GM20000 (cell line): ENCODE results near the gene ZRANB1.

Experiments used
- DNase-seq: peaks from one replicate; pipeline ENCODE4 v3.0.0; 2012; ENCODE audit warnings: low spot score
- TF ChIP-seq, protein P1 (sequence below): IDR thresholded peaks from 2 replicates; pipeline ENCODE4 v1.5.1; 2012; ENCODE audit warnings: mild to moderate bottlenecking, control low read depth; ENCODE audit errors: extremely low read depth, missing control alignments

ZRANB1 gene

DNA sequence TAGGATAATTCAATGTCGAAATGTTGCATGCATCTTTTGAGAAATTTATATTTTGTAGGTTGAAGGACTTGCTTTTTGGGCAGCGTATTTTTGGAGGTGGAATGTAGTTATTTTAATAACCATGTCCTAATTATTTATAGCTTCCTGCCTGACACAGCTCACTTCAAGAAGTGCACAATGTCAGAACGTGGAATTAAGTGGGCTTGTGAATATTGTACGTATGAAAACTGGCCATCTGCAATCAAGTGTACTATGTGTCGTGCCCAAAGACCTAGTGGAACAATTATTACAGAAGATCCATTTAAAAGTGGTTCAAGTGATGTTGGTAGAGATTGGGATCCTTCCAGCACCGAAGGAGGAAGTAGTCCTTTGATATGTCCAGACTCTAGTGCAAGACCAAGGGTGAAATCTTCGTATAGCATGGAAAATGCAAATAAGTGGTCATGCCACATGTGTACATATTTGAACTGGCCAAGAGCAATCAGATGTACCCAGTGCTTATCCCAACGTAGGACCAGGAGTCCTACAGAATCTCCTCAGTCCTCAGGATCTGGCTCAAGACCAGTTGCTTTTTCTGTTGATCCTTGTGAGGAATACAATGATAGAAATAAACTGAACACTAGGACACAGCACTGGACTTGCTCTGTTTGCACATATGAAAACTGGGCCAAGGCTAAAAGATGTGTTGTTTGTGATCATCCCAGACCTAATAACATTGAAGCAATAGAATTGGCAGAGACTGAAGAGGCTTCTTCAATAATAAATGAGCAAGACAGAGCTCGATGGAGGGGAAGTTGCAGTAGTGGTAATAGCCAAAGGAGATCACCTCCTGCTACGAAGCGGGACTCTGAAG is 620 bp downstream of the ZRANB1 start:
- TF ChIP-seq, protein P1, sequence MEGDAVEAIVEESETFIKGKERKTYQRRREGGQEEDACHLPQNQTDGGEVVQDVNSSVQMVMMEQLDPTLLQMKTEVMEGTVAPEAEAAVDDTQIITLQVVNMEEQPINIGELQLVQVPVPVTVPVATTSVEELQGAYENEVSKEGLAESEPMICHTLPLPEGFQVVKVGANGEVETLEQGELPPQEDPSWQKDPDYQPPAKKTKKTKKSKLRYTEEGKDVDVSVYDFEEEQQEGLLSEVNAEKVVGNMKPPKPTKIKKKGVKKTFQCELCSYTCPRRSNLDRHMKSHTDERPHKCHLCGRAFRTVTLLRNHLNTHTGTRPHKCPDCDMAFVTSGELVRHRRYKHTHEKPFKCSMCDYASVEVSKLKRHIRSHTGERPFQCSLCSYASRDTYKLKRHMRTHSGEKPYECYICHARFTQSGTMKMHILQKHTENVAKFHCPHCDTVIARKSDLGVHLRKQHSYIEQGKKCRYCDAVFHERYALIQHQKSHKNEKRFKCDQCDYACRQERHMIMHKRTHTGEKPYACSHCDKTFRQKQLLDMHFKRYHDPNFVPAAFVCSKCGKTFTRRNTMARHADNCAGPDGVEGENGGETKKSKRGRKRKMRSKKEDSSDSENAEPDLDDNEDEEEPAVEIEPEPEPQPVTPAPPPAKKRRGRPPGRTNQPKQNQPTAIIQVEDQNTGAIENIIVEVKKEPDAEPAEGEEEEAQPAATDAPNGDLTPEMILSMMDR: no peak

DNA sequence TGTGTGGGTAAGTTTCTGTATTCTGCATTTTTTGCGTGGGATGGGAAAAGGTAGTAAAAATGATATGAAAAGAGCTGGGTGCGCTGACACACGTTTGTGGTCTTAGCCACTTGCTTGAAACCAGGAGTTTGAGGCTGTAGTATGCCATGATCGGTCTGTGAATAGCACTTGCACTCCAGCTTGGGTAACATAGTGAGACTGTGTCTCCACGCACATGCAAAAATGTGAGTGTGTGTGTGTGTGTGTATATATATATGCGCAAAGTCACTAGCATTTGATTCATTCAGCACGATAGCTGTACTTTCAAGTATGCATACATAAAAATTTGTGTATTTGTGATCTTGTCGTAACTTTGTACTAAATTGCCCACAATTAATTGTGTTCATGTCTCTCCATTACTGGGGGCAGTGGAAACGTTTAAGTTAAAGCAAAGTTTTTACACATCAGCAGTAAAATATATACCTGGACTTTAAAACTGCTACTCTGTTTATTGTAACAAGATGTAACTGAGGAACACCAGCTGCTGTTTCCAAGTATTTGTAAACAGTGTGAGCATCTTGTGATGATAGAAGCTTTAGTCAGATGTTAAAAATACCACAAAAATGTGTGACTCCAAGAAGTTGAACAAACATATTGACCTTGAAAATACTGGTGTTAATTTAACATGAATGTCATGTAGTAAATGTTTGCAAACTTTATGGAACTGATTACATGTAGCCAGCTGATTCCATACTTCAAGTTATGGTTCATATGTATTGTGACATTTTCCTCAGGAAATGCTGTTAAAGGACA is 1.6 kb downstream of the ZRANB1 start:
- TF ChIP-seq, protein P1: no peak
- DNase-seq: no peak

More for the DNA sequence above, 620 bp downstream of the ZRANB1 start:
- DNase-seq: no peak

DNA sequence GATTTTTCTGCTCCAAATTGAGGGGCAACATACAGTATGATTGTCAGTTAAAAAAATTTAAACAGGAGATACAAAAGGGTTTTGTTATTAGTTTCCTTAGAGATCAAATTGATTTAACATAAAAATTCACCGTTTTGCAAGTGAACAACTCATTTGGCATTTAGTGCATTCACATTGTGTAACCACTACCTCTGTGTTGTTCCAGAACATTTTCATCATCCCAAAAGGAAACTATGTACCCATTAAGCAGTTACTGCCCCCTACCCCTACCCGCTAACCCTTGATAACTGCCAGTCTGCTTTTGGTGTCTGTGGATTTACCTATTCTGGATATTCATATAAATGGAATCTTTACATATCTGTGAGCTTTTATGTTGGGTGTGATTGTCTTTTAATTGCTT is 3.1 kb downstream of the ZRANB1 start:
- DNase-seq: no peak
- TF ChIP-seq, protein P1: no peak

DNA sequence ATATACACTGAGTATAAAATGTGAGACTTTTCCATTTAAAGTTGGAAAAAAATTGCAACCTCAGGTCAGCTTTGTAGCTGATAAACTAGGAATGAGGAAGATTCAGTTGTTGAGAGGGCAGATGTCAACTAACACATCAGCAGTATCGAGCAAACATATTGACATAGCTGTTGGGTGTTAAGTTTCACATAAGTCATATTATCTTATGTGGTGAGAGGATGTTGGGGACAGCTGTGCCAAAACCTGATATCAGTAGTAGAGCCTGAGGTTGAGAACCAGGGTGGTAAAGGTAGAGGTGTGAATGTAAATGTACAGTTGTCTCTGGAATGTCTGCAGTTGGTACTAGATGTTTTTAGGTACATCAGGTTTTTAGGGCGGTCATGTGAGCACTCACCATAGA is 5.0 kb downstream of the ZRANB1 start:
- DNase-seq: no peak
- TF ChIP-seq, protein P1: no peak

DNA sequence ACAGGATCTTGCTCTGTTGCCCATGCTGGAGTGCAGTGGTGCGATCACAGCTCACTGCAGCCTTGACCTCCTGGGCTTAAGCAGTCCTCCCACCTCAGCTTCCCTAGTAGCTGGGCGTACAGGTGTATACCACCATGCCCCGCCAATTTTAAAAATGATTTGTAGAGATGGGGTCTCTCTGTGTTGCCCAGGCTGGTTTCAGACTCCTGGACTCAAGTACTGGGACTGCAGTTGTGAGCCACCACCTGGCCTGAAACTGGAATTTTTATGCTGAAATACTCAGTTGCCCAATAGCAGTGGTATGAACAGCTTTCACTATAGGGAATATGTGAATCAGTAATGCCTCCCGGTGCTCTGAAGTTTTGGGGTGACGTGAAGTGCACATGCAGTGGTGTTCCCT is 7.6 kb downstream of the ZRANB1 start:
- no peak for DNase-seq
- TF ChIP-seq, protein P1: no peak

DNA sequence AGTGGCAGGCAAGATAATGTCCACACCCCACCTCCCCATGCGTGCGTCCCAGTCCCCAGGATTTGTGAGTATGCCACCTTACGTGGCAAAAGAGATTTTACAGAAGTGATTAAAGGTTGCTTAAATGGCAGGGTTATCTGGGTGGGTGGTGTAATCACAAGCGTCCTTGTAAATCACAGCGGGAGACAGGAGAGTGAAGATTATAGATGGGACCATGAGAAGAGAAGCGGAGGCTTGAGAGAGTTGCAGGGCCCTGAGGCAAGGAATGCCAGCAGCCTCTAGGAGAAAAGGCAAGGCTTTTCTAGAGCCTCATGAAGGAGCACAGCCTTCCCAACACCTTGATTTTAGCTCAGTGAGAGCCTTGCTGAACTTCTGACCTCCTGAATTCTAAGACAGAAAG is 10.2 kb downstream of the ZRANB1 start:
- no peak for DNase-seq
- TF ChIP-seq, protein P1: no peak

DNA sequence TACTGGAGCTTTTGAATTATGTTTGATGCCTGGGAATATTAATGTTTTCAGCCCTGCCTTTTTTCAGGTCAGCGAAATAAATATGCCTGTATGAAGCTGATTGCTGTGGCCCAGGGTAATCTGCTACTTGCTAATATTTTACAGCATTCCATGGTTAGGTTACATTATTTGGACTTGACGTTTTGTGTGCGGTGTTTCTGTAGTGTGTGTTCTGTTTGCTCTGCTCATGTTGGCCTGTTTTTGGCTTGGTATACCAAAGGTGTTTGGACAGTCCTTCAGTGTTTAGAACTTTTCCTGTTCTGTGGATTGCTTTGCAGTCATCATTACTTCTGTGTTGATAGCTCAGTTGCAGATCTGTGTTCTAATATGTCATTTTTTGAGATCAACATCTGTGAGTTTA is 11.5 kb downstream of the ZRANB1 start:
- no peak for DNase-seq
- TF ChIP-seq, protein P1: no peak
